Activated gamma-delta T cell treated with Interleukin-2 at 50 U/mL for 16 hours (primary cell): ENCODE measurements around the gene SGO1.
"Not testable (repeated sequence)": the region's sequence is repeated elsewhere in the genome, so short reads cannot be mapped to it uniquely, and the experiment has no call there.

Experiments
- DNase-seq: peaks from one replicate; pipeline ENCODE4 v3.0.0-alpha.2; 2020

Gene SGO1

GRCh38 chr3:20185679-20186599 is at the start of gene SGO1:
TSS of gene SGO1 (minus strand) at chr3:20186206. CDS start at chr3:20184027, 2,179 bp downstream.
- peak; percentile 99 for DNase-seq

GRCh38 chr3:20235796-20236195 is 49.8 kb upstream of the SGO1 start:
- DNase-seq, result no peak

GRCh38 chr3:20232906-20233780 is 47.1 kb upstream of the SGO1 start:
- DNase-seq, result no peak

GRCh38 chr3:20230954-20231353 is 44.9 kb upstream of the SGO1 start:
- DNase-seq, result no peak

- no peak for DNase-seq
Measured at GRCh38 chr3:20225769-20226168, 39.8 kb upstream of the SGO1 start.

- no peak for DNase-seq
Measured at GRCh38 chr3:20222274-20222673, 36.3 kb upstream of the SGO1 start.

- no peak for DNase-seq
Measured at GRCh38 chr3:20218215-20218614, 32.2 kb upstream of the SGO1 start.

GRCh38 chr3:20215636-20216035 is 29.6 kb upstream of the SGO1 start:
- DNase-seq, result no peak

GRCh38 chr3:20213491-20213890 is 27.5 kb upstream of the SGO1 start:
- DNase-seq, result not testable (repeated sequence)

GRCh38 chr3:20207945-20208344 is 21.9 kb upstream of the SGO1 start:
- not testable (repeated sequence) for DNase-seq

GRCh38 chr3:20205898-20206297 is 19.9 kb upstream of the SGO1 start:
- not testable (repeated sequence) for DNase-seq

GRCh38 chr3:20201143-20201542 is 15.1 kb upstream of the SGO1 start:
- no peak for DNase-seq

GRCh38 chr3:20197775-20198174 is 11.8 kb upstream of the SGO1 start:
- DNase-seq, result no peak

GRCh38 chr3:20194793-20195460 is 8.9 kb upstream of the SGO1 start:
- DNase-seq, result no peak

GRCh38 chr3:20190991-20191390 is 5.0 kb upstream of the SGO1 start:
- DNase-seq, result no peak

- DNase-seq, result no peak
Measured at GRCh38 chr3:20186600-20187004, 596 bp upstream of the SGO1 start.

- DNase-seq, result no peak
Measured at GRCh38 chr3:20185331-20185678, 701 bp downstream of the SGO1 start.

GRCh38 chr3:20182206-20182605 is 3.8 kb downstream of the SGO1 start:
- DNase-seq, result no peak

GRCh38 chr3:20181276-20181675 is 4.7 kb downstream of the SGO1 start:
- no peak for DNase-seq

GRCh38 chr3:20173844-20174410 is 12.1 kb downstream of the SGO1 start:
- DNase-seq, result no peak

- no peak for DNase-seq
Measured at GRCh38 chr3:20161714-20162113, 24.3 kb downstream of the SGO1 start.

GRCh38 chr3:20160230-20160629 is 25.8 kb downstream of the SGO1 start:
- DNase-seq, result no peak

GRCh38 chr3:20154928-20155327 is 31.1 kb downstream of the SGO1 start:
- DNase-seq, result no peak
